GM18909 (cell line): Measurements from ENCODE around the gene UBE2E2.
"Not testable (repeated sequence)": the region's sequence is repeated elsewhere in the genome, so short reads cannot be mapped to it uniquely, and the experiment has no call there.

Source experiments
- ATAC-seq: cut with Tn5 transposase; IDR thresholded peaks from one replicate; pipeline ENCODE4 v1.9.1; 2021; ENCODE audit warnings: mild to moderate bottlenecking; ENCODE audit not compliant: unreplicated experiment, poor library complexity

The UBE2E2 gene

DNA sequence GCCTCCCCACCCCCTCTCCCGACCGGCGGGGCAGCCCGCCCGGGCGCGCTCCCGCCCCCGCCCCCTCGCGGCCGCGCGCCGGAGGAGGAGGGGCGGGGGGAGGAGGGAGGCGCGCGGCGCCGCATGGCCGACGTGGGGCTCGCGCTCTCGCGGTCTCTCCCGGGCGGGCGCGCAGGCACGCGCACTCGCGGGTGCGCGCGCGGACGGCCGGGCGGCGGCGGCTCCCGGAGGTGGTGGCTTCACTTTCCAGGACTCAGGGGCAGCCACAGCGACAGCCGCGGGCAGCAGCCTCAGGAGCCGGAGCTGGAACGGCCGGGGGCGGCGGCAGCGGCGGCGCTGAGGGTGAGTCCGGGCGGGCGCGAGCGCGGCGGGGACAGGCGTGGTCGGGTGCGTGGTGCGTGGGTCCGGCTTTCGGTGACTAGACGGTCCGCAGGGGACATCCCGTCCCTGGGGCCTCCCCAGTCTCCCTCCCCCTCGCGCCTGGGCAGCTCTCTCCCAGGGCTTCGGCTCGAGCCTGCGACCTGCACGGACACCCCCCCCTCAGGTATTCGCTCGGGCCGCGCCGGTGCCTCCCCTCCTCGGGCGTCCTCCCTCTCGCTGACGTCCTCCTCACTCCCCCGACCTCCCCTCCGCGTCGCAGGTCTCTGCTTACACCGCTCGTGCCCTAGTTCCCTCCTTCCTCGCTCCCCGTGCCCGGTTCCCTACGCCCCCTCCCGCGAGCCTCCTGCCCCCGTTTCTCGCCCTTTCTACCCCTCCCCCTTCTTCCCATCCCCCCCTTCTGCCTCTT lies at the start of gene UBE2E2:
UBE2E2 (plus strand) TSS at position 407 of the 787 bp plus-strand sequence.
- ATAC-seq, result peak; percentile 68

- ATAC-seq, result no peak
These were observed 49.7 kb upstream of the UBE2E2 start for GRCh38 chr3:23153436-23153835.

- ATAC-seq, result no peak
These were observed 45.8 kb upstream of the UBE2E2 start for GRCh38 chr3:23157331-23157730.

DNA sequence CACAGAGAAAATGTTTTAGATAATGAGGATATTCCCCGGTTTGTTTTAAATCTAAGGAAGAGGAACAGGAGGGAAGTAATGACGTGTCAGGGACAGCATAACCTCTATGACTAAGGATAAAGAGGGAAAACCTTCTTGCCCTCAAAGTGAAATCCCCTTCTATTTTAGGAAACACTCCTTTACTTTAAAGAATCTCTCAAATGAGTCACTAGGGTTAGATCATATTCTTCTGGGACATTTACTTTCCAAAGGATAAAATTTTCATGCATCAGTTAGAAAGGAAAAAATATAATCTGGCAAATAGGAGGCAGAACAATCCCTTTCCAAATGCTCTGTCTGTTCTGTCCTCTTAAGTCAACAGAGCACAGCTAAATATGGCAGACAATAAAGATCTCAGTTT lies 43.2 kb upstream of the UBE2E2 start:
- ATAC-seq, result no peak

DNA sequence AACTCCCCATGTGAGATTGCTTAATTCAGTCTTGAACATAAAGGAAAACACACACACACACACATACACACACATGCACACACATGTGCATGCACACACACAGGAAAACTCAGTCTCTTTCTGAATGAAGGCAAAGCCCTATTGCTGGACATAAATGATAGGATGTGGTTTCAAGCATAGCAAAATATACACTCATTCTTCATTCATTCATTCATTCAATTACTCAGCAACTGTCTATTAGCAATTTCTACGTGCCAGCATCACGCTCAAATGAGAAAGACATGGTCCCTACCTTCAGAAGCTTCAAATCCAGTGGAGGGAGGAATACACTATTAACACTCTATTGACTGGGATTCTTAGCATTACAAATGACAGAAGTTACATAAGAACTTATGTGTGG lies 41.8 kb upstream of the UBE2E2 start:
- ATAC-seq, result no peak

DNA sequence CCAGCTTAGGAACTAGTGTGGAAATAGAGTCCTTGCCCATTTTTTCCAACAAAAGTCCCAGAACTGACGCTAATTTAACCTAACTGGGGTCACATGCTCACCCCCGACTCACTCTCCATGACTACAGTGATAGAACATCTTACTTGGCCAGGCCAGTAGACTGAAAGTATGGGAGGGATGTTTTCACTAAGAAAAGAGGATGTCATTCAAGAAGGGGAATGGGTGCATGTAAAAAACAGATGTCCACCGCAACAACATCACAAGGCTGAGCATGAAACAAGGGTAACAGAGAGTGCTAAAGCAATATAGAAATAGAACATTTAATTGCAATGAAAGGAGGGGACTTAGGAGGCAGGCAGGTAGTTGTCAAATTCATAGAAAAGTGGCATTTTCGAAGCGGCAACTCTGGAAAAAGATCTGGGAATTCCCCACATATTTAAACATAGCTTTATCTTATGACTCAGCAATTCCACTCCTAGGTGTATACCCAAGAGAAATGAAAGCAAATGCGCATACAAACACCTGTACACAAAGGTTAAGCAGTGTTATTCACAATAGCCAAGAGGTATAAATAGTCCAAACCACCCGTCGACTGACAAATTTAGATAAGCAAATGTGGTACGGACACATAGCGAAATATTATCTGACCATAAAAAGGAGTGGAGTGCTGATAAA lies 41.1 kb upstream of the UBE2E2 start:
- peak; percentile 66 for ATAC-seq

DNA sequence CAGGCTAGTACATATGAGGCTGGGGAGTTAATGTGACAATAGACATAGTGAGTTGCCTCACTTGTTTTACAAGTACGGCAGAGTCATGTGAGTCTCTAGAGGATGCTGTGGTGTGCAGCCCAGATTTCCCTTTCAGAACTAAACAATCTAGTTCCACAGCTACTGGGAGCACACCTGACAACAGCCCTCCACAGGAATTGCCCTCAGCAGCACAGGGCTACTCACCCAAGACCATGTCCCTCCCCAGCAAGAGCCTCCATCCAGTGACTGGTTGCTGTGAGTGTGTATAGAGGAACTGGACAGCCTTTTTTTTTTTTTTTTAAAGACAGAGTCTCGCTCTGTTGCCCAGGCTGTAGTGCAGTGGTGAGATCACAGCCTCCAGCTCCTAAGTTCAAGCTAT lies 40.2 kb upstream of the UBE2E2 start:
- ATAC-seq, result peak; percentile 57

- no peak for ATAC-seq
These were observed 38.4 kb upstream of the UBE2E2 start for GRCh38 chr3:23164746-23165145.

GRCh38 chr3:23165571-23165970 lies 37.6 kb upstream of the UBE2E2 start:
- no peak for ATAC-seq

- ATAC-seq, result no peak
These were observed 36.9 kb upstream of the UBE2E2 start for GRCh38 chr3:23166276-23166675.

DNA sequence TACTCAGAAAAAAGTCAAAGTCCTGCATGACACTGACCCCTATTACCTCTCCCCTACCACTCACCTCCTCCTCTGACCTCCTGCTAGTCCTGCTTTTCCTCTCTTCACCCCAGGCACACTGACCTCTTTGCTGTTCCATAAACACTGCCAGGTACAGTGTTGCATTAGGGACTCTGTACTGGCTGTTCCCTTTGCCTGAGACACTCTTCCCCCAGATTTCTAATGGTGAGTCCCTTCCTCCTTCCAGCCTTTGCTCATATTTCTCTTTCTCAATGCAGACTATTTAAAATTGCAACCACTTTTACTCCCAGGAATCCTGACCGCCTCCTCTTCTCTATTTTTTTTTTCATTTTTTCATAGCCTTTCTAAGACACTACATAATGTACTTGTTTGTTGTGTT lies 36.3 kb upstream of the UBE2E2 start:
- ATAC-seq, result no peak

DNA sequence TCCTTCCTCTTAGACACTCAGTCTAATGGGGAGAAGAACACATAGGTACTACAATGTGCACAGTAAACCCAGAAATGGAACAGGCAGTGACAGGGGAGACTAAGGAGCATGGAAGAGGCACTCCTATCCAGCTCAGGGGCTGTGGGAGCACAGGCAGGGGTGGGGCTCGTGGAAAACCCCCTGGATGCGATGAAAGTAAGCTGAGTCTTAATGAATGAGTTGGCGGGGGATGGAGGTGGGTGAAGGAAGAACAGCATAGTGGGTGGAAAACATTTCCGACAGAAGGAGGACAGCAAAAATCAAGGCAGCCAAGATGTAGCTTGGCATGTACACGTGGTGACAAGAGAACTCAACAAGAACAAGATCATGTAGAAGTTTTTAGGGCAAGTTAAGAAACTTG lies 33.6 kb upstream of the UBE2E2 start:
- no peak for ATAC-seq

DNA sequence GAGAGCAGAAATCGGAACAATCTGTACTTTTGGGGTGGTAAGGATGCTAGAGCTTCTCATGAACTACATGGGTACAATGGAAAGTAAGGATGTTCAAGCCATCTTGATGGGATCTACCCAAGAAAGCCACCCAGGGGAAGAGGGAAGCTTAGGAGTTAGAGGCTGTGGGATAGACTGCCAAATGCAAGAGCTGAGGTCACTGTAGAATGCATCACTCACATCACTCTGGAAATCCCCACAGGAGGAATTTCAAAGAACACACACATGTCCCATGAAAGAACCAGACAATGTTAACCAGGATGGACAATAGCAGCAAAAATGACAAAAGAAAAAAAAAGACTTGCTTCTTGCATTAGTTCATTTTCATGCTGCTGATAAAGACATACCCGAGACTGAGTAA lies 32.8 kb upstream of the UBE2E2 start:
- ATAC-seq, result no peak

GRCh38 chr3:23172059-23172458 lies 31.1 kb upstream of the UBE2E2 start:
- ATAC-seq, result no peak

- no peak for ATAC-seq
These were observed 28.6 kb upstream of the UBE2E2 start for GRCh38 chr3:23174426-23175039.

DNA sequence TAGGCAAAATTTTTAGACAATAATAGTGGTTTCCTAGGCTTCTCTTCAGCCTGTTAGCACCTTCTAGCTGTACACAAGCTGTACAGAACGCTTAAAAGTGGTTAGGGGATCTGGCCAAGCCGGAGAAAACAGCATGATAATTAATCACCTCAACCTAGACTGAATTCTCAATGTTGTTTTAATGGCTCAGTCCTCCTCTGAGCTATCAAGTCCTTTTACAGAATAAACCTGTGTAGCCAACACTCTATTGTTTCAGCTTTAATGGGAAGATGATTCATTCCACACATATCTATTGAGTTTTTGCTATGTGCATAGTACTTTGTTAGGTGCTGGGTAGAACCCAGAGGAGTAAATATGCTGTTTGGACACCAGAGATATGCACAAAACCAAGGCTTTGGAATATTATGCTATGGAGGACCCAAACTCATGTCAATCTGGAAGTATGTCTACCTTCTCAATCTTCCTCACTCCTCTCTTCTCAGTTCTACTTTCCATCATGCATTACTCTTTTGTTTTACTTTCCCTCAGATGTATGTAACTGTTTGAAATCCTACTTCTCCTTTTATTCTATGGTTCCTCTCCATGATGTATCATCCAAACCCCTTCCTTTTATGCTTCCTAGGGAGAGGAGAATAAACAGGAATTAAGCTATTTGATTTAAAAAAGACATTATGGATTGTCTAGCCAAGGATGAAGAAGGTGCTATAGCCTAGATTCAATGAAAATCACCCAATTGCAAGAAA lies 27.6 kb upstream of the UBE2E2 start:
- ATAC-seq, result no peak

- ATAC-seq, result not testable (repeated sequence)
These were observed 26.3 kb upstream of the UBE2E2 start for GRCh38 chr3:23176839-23177238.

- no peak for ATAC-seq
These were observed 20.1 kb upstream of the UBE2E2 start for GRCh38 chr3:23182996-23183513.

- no peak for ATAC-seq
These were observed 19.4 kb upstream of the UBE2E2 start for GRCh38 chr3:23183731-23184130.

GRCh38 chr3:23185861-23186260 lies 17.3 kb upstream of the UBE2E2 start:
- ATAC-seq, result no peak

GRCh38 chr3:23189187-23189586 lies 13.9 kb upstream of the UBE2E2 start:
- ATAC-seq, result no peak
